RPMI8226 (cell line): ENCODE results near the gene ATG16L1.

Experiments
- DNase-seq: peaks from one replicate; pipeline ENCODE4 v3.0.0-alpha.2; 2015

Gene ATG16L1

DNA sequence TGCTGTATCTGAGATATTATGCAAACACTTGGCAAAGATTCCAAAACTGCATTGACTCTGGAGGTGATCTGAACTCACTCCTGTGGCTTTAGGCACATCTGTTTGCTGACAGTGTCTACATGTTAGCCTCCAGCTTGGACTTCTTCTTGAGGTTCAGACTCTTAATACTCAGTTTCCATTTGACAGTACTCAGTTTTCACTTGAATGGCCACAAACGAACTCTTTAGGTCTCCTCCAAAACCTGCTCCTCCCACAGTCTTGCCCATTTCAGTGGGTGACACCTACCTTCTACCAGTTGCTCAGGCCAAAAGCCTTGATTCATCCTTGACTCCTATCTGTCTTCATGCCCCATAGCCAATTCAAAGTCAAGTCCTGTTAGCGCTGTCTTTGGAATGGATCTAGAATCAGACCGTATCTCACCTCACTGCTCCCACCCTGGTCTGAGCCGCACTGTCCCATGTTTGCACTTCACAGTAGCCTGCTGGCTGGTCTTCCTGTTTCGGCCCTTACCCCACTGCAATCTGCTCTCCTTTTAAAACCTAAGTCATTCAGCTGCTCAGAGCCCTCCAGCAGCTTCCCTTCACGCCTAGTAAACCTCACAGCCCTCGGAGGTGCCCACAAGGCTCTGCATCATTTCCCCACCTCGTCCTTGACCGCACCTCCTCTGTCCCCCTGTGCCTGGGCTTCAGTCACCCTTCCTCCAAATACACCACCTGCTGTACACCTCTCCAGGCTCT is 10.5 kb downstream of the ATG16L1 start:
- no peak for DNase-seq

DNA sequence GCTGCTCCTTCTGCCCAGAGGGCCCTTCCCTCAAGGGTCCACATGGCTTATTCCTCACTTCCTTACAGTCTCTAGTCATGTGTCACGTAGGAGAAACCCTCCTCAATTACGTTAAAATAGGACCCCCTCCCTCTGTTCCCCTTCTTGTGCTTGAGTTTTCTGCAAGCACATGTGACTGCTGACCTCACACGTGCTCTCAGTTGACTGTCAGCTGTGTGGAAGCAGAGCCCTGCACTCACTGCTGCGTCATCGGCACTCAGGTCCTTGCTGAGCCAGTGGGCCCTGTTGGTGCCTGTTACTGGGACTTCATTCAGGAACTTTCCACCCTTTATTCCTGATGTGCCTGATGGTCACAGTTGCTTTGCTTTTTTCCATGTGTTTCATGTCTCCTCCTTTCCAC is 11.1 kb downstream of the ATG16L1 start:
- no peak for DNase-seq

DNA sequence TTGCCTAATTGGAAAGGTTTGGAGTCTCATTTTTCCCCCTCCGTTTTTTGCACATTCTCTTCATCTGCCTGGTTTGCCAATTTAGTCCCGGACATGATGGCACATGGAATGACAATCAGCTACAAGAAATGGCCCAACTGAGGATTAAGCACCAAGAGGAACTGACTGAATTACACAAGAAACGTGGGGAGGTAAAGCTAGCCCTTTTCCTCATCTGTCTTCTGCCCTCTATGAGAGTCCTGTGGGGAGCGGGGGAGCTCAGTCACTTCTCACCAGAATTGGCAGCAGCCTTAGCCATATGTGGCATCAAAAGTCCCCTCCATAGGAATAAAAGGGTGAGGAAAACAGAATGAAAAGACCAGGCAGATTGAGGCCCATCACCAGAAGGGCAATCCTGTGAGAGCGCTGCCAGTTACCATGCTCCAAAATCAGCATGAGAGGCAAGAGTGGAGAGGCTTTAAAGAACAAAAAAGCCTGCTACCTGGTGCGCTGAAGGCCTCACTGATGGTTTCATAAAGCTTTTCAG is 11.6 kb downstream of the ATG16L1 start:
- no peak for DNase-seq

DNA sequence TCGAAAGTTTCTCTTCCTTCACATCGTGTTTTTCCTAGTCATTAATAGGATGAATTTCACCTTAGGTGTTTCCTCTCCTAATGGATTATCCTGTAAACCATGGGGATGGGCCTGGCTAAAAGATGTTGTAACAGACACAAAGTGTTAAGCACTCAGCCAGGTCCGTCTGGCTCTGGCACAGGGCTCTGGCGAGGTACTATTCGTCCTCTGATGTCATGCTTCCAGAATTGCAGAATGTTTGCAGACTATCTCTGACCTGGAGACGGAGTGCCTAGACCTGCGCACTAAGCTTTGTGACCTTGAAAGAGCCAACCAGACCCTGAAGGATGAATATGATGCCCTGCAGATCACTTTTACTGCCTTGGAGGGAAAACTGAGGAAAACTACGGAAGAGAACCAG is 13.2 kb downstream of the ATG16L1 start:
- DNase-seq, result no peak

DNA sequence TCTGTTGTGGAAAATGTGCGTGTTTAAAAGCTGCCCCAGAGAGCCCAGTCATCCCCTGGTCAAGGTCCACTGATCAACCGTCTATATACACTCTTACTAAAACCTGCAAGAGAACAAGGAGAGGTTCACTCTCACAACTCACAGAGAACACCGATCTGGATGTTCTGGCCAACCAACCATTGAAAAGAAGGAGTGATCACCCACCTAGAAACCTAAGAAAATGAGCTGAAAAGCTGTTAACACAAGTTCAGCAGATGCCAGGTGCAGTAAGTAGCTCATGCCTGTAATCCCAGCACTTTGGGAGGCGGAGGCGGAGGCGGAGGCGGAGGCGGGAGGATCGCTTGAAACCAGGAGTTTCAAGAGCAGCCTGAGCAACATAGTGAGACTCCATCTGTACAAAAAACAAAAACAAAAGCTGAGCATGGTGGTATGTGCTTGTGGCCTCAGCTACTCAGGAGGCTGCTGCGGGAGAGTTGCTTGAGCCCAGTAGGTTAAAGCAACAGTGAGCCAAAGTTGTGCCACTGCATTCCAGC is 14.5 kb downstream of the ATG16L1 start:
- DNase-seq, result no peak

DNA sequence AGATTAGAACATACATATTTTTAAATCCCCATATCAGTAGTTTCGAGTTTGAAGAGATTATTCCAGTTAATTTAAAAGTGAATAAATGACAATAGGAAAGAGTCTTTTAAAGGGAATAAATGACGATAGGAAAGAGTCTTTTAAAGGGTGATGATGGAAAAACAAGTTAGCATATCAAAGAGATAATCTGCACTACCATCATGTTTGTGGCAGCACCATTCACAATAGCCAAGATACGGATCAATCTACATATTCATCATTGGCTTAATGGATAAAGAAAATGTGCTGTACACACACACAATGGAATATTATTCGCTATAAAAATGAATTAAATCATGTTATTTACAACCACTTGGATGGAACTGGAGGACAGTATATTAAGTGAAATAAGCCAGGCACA is 15.0 kb downstream of the ATG16L1 start:
- no peak for DNase-seq

DNA sequence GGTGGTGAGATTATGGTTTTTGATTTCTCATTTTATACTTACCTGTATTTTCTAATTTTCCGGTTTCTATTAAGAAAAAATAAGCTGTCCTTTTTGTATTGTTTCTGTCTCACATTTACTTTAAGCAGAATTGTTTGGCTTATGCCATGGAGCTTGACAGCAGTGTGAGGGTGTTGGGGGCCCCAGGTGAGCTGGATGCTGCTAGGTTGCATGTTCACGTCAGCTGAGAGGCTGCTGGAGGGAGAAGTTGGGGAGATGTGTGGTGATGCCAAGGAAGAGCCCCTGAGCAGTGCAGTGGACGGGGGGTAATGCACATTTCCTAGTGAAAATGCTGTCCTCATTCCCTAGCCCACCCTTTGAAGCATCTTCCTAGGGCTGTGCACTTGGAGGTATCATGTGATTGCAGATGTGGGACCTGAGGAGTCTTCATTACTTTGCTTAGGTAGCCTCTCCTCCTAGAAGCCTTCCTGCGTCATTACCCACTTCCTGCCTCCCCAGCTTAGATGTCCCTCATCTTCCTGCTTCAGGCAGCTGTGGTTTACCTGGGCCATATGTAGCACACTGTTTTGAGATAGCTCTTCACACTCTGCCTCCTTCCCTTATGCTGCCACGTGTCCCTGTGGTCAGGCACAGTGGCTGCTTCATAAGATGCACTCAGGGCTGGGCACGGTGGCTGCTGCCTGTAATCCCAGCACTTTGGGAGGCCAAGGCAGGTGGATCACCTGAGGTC is 16.2 kb downstream of the ATG16L1 start:
- DNase-seq, result no peak

DNA sequence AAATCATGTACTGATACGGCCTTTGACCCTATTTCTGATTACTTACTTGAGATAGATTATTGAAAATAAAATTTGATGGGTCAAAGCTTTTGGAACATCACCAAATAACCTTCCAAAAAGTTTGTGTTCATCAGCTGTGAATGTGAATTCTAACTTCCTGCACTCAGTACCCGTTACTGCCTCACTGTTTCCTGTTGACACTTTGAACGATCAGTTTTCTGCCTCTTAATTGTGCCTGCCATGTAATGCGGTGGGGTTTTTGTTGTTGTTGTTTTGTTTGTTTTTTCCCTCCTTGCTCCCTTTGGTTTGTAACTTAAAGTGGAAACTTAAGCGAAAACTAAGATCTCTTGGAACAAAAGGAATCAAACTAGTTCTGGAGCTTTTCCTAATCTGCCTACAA is 18.9 kb downstream of the ATG16L1 start:
- no peak for DNase-seq

DNA sequence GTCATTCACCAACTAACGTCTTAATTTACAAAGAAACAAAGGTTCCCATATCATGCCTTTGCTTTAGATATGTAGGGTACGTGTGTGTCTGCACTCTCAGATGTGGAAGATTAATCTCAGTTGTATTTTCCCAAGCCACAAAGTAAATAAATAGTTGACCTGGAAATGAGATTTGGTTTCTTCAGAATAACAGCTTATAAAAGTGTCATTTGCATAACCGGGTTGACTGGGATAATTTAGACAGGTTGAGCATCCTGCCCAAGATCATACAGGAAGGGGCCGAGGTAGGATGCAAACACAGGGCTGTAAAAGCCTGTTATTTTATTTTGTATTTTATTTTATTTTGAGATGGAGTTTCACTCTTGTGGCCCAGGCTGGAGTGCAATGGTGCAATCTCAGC is 19.5 kb downstream of the ATG16L1 start:
- no peak for DNase-seq

DNA sequence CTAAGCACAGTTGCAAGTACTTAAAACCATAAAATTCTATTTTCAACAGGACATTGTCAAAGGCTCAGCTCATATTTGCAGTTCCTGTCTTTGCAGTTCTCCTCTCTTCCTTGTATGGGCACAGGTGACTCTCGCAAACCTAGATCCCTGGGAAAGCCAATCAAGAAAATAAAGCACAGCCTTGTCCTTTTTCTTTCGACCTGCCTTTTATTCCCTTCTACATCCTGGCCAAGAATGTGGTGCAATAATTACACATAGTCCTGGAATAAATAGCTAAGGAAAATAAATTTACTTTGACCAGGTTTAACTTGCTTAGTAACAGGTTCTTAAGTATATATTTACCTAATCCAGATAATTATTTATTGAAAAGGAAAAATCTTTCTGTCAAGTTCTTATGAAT is 20.2 kb downstream of the ATG16L1 start:
- DNase-seq, result no peak

DNA sequence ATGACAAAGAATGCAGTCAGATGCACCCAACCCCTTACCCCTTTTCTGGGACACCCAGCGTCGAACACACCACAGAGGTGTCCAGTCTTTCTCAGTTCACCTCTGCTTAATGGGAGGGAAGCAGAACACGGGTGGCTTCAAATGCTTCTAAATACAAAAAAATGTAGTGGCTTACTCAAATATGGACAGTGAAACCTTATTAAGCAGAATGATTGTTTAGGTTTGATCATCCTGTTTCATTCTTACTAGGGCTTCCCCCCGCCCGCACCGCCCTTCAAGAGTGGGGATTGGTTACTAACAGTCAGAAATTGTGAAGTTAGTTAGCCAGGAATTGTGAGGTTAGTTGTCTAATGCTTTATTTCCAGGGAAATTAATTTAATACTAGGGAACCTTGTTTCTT is 21.6 kb downstream of the ATG16L1 start:
- no peak for DNase-seq

DNA sequence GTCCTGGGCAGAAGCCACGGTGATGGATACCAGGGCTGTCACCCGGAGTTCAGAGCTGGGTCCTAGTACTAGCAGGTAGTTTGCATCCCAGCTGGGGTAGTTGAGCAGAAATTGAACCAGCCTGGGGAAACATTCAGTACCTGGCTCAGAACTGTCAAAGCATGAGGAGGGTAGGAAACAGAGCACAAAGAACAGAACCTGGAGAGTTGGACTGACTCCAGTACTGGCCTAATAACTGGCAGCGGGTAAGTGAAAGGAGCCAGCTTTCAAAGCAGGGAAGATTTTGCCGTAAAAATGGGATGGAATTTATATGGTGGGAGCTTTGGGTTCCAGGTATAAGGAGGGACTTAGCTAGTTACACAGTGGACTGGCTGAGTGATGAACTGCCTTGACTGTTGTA is 23.8 kb downstream of the ATG16L1 start:
- DNase-seq, result no peak

DNA sequence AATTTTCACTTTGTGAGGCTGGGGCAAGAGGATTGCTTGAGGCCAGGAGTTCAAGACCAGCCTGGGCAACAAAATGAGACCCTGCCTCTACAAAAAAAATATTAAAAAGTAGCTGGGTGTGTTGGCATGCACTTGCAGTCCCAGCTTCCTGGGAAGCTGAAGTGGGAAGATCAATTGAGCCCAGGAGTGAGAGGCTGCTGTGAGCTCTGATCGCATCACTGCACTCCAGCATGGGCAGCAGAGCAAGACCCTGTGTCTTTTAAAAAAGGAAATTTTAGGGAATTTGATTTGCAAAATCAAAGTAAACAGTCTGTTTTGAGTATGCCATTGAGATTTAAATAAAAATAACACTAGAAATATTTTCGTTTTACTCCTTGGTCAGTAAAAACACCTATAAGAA is 27.4 kb downstream of the ATG16L1 start:
- DNase-seq, result no peak

DNA sequence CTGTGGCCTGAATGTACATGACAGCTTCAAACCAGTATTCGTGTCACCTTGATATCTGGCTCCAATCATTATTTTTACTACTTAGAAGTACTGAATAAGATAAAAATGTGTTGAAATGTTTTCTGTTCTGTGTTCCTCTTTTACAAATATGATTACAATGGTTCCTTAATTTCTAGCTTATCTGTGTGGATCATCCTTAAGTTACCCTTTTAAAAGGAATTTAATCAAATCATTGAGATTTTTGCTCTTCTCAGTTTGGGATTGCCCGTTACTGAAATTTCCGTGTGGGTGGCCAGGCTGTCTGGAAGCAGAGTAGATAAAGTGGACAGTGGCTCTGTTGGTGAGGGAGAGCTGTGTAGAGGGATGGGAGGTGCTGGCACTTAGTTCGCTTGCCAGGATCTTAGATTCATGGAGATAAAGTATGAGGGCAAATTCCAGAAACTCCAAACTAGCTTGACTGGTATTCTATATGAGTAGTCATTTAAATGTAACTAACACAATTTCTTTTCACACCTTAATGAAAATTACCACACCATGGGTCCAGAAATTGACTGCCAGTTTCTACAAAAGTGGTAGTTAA is 28.7 kb downstream of the ATG16L1 start:
- DNase-seq, result no peak

DNA sequence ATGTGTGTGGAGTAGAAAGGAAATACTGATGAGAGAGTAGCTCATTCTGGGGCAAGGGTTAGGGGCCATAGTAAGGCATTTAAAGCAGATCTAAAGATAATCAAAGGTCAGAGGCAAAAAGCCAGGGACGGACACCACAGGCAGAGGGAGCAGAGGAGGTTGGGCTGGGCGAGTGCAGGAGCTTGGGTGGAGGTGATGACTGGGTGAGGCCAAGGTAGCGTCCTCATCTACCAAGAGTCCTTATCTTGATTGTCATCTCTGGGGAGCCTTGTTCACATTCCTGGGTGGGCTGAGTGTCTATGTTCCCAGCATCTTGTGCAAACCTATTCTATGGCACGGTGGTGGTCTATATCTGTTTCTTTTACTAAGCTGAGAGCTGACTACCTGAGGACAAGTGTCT is 30.1 kb downstream of the ATG16L1 start:
- no peak for DNase-seq

DNA sequence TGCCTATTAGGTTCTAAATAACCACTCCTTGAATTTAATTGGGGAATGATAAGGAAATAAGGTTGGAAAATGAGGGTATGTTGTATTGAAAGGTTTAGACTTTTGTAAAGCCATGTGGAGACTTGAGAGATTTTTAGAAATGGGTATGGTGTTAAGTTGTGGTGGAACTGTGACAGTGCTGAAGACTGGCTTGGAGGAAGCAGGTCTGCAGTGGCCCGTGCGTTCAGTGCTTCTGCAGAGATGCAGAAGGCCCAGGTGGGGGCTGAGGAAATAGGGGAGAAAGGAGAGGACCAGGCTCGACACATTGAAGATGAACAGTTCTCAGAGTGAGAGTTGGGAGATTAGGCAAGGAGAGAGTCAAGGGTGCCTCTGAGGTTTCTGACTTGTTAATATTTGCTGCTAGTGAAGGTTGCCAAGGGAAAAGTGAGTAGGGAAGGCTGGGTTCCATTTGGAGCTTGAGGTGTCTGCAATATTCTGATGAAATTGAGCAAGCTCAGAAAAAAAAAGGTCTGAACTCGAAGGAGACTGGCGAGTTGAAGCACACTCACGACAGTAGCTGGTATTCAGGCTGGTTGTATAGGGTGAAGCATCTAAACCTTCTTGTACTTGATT is 30.6 kb downstream of the ATG16L1 start:
- DNase-seq, result no peak

DNA sequence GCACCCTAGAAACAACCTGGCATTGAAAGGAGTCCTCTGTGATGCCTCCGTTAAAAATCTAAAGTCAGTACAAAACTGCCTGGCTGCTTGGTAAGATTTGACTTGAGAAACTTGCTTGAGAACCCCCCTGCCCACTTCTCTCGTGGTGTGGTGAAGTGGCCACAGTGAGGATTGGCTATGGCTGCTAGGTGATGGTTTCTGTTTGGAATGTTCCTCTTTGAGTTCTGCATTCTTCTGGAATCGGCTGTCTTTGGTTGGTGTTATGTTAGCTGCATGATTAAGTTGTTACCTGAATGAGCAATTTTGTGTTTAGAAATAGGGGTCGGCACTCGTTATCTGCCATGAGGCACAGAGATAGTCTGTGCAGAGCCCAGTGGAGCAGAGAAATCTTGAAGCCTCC is 34.4 kb downstream of the ATG16L1 start:
- DNase-seq, result no peak

DNA sequence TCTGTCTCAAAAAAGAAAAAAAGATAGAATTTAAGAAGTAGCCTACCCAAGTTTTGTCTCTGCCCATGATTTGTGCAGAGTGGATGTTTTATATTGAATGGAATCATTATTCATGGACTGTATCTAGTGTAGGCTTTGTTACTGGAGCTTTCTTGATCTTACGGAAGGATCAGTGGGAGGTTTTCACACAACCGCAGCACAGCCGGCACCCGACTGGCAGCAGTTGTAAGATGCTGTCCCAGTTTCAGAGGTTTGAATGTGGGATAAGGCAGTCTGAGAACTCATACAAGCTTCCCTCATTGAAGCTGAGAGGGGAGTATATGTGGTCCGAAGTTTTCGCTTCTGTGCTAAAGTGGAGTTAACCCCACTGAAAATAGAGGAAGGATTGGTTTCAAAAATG is 36.4 kb downstream of the ATG16L1 start:
- no peak for DNase-seq

DNA sequence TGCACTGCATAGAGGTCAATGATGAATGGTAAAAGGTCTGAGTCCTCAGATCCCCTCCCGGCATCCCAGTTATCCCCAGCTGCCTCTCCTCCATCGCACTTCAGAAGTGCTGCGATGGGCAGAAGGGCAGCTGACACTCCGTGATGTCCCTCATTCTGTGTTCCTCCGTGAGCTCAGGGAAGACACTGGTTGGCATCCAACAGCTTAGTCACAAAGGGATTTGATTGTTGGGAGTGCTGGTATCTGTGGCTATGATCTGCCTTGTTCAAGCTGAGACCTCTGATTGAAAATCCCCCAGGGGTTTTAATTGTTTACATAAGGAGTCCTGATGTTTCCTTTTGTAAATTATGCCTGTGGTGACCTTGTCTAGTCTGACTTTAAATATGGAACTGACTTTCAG is 37.2 kb downstream of the ATG16L1 start:
- no peak for DNase-seq

DNA sequence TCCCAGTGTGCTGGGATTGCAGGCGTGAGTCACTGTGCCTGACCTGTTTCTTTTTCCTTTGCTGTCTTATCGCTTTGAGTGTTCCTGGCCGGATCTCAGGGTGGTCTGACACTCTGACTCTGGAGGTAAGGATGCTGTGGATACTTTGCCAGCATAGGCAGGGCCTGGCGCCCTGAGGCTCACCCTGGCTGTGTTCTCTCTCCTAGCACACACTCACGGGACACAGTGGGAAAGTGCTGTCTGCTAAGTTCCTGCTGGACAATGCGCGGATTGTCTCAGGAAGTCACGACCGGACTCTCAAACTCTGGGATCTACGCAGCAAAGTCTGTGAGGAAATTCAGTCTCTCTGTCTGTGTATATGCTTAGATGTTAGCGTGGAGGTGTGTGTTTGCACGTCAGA is 38.2 kb downstream of the ATG16L1 start:
- no peak for DNase-seq

DNA sequence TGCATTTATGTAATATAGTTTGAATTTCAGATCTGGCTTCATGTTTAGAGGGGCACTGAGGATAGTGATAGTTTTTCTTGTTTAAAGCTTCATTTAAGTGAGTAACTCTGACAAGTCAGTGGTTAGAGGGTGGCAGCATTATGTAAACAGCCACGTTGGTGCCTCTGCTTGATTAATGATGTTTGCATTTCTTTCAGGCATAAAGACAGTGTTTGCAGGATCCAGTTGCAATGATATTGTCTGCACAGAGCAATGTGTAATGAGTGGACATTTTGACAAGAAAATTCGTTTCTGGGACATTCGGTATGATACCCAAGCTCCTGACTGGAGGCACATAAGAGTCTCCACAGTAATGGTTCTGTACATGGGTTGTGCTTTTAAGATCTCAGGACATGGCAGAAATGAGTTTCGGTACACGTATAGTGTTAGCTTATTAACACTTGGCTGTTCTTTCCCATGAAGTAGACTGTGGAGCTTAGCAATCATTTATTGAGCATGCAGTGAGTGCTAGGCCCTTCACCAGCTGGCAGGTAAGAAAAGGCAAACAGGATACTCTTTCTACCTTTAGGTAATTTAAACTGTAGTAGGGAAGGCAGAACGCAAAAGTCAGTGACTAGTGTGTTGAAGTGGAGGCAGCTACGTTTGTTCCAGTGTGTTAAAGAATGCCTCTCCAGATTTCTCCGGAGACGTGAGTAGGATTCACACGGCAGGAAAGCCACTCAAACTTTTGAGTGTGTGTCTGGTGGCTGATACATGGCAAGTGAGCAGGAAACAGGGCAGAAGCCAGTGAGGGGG is 38.8 kb downstream of the ATG16L1 start:
- no peak for DNase-seq

DNA sequence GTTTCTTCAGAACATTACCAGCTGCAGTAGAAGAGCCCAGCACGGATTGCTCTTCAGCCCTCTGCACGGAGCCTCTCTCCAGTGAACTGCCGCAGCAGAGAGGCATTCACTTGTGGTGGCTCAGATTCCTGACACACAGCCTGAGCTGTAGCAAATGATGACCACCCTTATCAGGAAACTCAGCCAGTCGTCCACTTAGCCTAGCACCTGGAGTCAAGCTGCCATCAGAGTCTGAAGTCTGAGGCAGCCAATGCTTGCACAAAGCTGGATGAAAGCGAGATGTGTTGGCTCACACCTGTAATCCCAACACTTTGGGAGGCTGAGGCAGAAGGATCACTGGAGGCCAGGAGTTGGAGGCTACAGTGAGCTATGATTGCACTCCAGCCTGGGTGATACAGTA is 44.4 kb downstream of the ATG16L1 start:
- no peak for DNase-seq

DNA sequence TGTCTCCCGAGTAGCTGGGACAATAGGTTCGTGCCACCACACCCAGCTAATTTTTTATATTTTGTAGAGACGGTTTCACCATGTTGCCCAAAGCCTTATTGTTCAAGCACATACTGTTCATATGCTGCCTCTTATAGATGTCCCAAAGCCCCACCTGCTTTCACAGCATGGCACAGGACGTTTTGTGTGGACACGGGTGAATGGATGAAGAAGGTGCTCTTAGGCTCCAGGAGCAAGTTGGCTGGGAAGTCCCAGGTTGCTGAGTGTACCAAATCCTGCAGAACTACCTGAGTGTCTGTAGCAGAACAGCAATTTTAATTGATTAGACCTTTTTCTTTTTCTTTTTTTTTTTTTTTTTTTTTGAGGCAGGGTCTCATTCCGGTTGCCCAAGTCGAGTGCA is 45.6 kb downstream of the ATG16L1 start:
- DNase-seq, result no peak
